Effector memory CD4-positive, alpha-beta T cell (primary cell): ENCODE data around the gene COTL1.
"Not testable (repeated sequence)": the region's sequence is repeated elsewhere in the genome, so short reads cannot be mapped to it uniquely, and the experiment has no call there.

Experiments used
- DNase-seq, 3 donors: peaks; one replicate each; pipeline ENCODE4 v3.0.0-alpha.2; 2020
- H3K27ac ChIP-seq: 2 replicates; pipeline ENCODE4 v1.7.0; 2013; ENCODE audit warnings: mild to moderate bottlenecking, low read length, moderate library complexity; ENCODE audit not compliant: insufficient read depth, poor library complexity, severe bottlenecking
- H3K27me3 ChIP-seq: replicated peaks from 2 replicates; pipeline ENCODE4 v1.7.0; 2013; ENCODE audit warnings: mild to moderate bottlenecking, low read length; ENCODE audit not compliant: insufficient read depth, control insufficient read depth, poor library complexity, severe bottlenecking
- H3K36me3 ChIP-seq: 2 replicates; pipeline ENCODE4 v1.7.0; 2013; ENCODE audit warnings: mild to moderate bottlenecking, low read length, moderate library complexity; ENCODE audit not compliant: control insufficient read depth, insufficient read depth
- H3K4me1 ChIP-seq: 2 replicates; pipeline ENCODE4 v1.7.0; 2013; ENCODE audit warnings: low read length, mild to moderate bottlenecking; ENCODE audit not compliant: control insufficient read depth, insufficient read depth, poor library complexity, severe bottlenecking
- H3K4me3 ChIP-seq: 2 replicates; pipeline ENCODE4 v1.7.0; 2013; ENCODE audit warnings: low read length, low read depth, mild to moderate bottlenecking; ENCODE audit not compliant: insufficient read depth, poor library complexity, severe bottlenecking
- H3K9me3 ChIP-seq: 2 replicates; pipeline ENCODE4 v1.7.0; 2013; ENCODE audit warnings: mild to moderate bottlenecking, low read length, moderate library complexity; ENCODE audit not compliant: control insufficient read depth

COTL1 gene

GRCh38 chr16:84631153-84631466 lies 13.2 kb upstream of the COTL1 start:
- Histone ChIP-seq H3K27me3 (no peaks in the 10 kb centered on the region), H3K36me3 (no peaks in the 10 kb centered on the region), H3K9me3 (no peaks in the 10 kb centered on the region), H3K27ac (no peak overlapping the region), H3K4me1 (peaks cover 13% of the 10 kb centered on the region), H3K4me3 (peak overlapping the region; percentile 17)
- no peak for DNase-seq

- H3K27me3 ChIP-seq: no peaks in the 10 kb centered on the region
- peaks cover 13% of the 10 kb centered on the region for H3K4me1 ChIP-seq
- H3K27ac ChIP-seq: no peak overlapping the region
- H3K4me3 ChIP-seq: peak overlapping the region; percentile 17
- no peaks in the 10 kb centered on the region for H3K9me3 ChIP-seq
- no peaks in the 10 kb centered on the region for H3K36me3 ChIP-seq
- DNase-seq: no peak
These were observed 12.7 kb upstream of the COTL1 start for GRCh38 chr16:84630446-84631152.

GRCh38 chr16:84630009-84630408 lies 12.1 kb upstream of the COTL1 start:
- DNase-seq: no peak
- Histone ChIP-seq H3K27ac (no peak overlapping the region), H3K4me1 (peaks cover 13% of the 10 kb centered on the region), H3K4me3 (no peak overlapping the region), H3K27me3 (no peaks in the 10 kb centered on the region), H3K36me3 (no peaks in the 10 kb centered on the region), H3K9me3 (no peaks in the 10 kb centered on the region)

- Histone ChIP-seq H3K4me1 (peaks cover 13% of the 10 kb centered on the region), H3K9me3 (no peaks in the 10 kb centered on the region), H3K36me3 (no peaks in the 10 kb centered on the region), H3K4me3 (no peak overlapping the region), H3K27me3 (no peaks in the 10 kb centered on the region), H3K27ac (no peak overlapping the region)
- no peak for DNase-seq
These were observed 11.7 kb upstream of the COTL1 start for GRCh38 chr16:84629580-84629979.

- no peaks in the 10 kb centered on the region for H3K9me3 ChIP-seq
- H3K4me1 ChIP-seq: peaks cover 13% of the 10 kb centered on the region
- no peak for DNase-seq
- no peaks in the 10 kb centered on the region for H3K36me3 ChIP-seq
- H3K27me3 ChIP-seq: no peaks in the 10 kb centered on the region
- H3K4me3 ChIP-seq: no peak overlapping the region
- H3K27ac ChIP-seq: no peak overlapping the region
These were observed 10.4 kb upstream of the COTL1 start for GRCh38 chr16:84628226-84628731.

- H3K27ac ChIP-seq: no peak overlapping the region
- H3K4me1 ChIP-seq: peaks cover 8% of the 10 kb centered on the region
- no peak overlapping the region for H3K4me3 ChIP-seq
- no peaks in the 10 kb centered on the region for H3K27me3 ChIP-seq
- H3K36me3 ChIP-seq: no peaks in the 10 kb centered on the region
- no peak for DNase-seq
- H3K9me3 ChIP-seq: no peaks in the 10 kb centered on the region
These were observed 7.7 kb upstream of the COTL1 start for GRCh38 chr16:84625556-84625955.

GRCh38 chr16:84620913-84621312 lies 3.0 kb upstream of the COTL1 start:
- not testable (repeated sequence) for H3K27me3 ChIP-seq, H3K27ac ChIP-seq, DNase-seq, H3K4me1 ChIP-seq, H3K9me3 ChIP-seq, H3K36me3 ChIP-seq, H3K4me3 ChIP-seq

- no peaks in the 10 kb centered on the region for H3K9me3 ChIP-seq
- peaks cover 8% of the 10 kb centered on the region for H3K36me3 ChIP-seq
- no peak overlapping the region for H3K27ac ChIP-seq
- DNase-seq: no peak
- H3K27me3 ChIP-seq: no peaks in the 10 kb centered on the region
- H3K4me3 ChIP-seq: no peak overlapping the region
- H3K4me1 ChIP-seq: peaks cover 24% of the 10 kb centered on the region
These were observed 943 bp upstream of the COTL1 start for GRCh38 chr16:84618581-84619460.

- no peak for DNase-seq
- no peaks in the 10 kb centered on the region for H3K27me3 ChIP-seq
- H3K36me3 ChIP-seq: peaks cover 8% of the 10 kb centered on the region
- peak overlapping the region; percentile 68 for H3K27ac ChIP-seq
- H3K4me3 ChIP-seq: peak overlapping the region; percentile 91
- H3K9me3 ChIP-seq: no peaks in the 10 kb centered on the region
- H3K4me1 ChIP-seq: peaks cover 32% of the 10 kb centered on the region
These were observed 662 bp downstream of the COTL1 start for GRCh38 chr16:84617041-84617790.
